ENCODE measurements around the gene SEH1L.

- no peak for TF ChIP-seq CTCF (IDR thresholded peaks at IDR 0.05)
- no peak for TF ChIP-seq EZH2phosphoT487 (IDR thresholded peaks at IDR 0.05)
- TF ChIP-seq EZH2 (IDR thresholded peaks at IDR 0.05), result no peak
These were observed 87.6 kb downstream of the SEH1L start for GRCh38 chr18:13035249-13035914.
